GM18508 (cell line): ENCODE data around the gene MRPS9.

ENCODE experiments used
- ATAC-seq: cut with Tn5 transposase; IDR thresholded peaks from one replicate; pipeline ENCODE4 v1.9.1; 2021; ENCODE audit warnings: moderate number of reproducible peaks; ENCODE audit not compliant: insufficient read depth, unreplicated experiment

MRPS9 gene

DNA sequence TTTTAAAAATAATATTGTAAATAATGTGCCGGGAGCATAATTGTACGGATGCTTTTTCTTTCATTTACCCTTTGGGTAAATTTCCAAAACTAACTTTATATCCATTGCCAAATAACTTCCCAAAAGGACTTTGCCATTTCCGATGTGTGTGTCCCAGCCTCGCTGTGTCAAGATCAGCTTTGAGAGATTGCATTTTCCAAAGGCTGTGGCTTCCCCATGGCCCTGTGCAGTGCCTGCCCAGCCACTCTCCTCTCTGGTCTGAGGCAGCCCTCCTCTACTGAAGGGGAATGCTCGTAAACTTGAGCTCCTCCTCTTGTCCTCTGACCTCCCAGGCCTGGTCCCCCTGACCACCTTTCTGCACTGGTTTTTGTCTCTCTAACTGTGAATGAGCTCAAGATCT lies 78.5 kb downstream of the MRPS9 start:
- no peak for ATAC-seq

GRCh38 chr2:105117565-105117964 lies 79.7 kb downstream of the MRPS9 start:
- ATAC-seq = no peak

GRCh38 chr2:105118960-105119359 lies 81.1 kb downstream of the MRPS9 start:
- ATAC-seq = no peak

GRCh38 chr2:105121434-105121833 lies 83.6 kb downstream of the MRPS9 start:
- no peak for ATAC-seq

DNA sequence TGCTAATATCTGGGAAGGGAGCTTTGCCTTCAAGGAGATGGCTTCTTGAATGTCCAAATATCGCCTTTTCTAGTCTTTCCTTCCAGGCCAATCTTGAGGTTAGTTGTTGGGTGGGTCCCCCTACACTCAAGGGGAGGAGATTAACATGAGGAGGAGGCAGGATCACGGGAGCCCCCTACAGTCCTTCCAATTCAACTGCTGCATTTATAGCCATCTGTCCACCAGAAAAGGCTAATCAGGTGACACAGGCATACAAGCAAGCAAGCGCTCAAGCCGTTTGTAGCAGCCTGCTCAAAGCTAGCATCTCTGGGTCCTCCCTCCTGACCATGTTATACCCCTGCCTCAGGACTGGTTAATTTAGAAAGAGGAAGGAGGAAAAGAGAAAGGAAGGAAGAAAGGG lies 87.6 kb downstream of the MRPS9 start:
- no peak for ATAC-seq

DNA sequence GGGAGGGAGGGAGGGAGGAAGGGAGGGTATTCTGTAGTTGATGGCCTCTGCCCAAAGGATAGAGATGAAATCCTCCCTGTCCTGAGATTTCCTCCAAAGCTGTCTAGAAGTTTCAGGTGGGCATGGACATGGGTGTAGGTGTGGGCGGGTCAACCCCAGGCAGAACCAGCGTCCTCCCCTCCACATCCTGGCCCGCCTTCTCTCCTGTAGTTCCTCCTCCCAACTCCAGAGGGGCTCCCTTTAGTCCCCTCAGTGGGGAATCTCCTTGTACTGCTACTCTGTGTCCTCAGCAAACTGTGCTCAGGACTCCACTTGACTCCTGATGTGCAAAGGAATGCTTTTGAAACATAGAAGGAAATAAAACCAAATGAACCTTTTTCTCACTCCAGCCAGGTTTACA lies 88.1 kb downstream of the MRPS9 start:
- no peak for ATAC-seq

DNA sequence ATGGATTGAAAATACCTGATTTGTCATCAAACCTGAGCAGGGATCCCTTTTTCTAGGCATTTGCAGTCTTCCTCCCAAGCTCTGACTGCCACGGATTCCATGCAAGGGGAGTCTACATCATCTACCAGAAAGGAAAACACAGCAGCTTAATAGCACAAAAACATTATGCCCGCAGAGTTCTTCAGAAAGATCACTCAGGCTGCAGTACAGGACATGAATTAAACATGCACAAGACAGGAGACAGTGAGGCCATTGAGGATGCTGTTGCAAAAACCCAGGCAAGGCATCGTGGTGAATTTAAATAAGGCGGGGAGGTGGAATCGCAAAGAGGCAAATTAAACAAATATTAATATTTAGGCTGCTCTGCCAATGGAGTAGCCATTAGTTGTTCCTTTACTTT lies 88.5 kb downstream of the MRPS9 start:
- ATAC-seq = no peak

- no peak for ATAC-seq
These were observed 89.5 kb downstream of the MRPS9 start for GRCh38 chr2:105127289-105127915.

- peak; percentile 98 for ATAC-seq
These were observed 91.9 kb downstream of the MRPS9 start for GRCh38 chr2:105129722-105130232.

DNA sequence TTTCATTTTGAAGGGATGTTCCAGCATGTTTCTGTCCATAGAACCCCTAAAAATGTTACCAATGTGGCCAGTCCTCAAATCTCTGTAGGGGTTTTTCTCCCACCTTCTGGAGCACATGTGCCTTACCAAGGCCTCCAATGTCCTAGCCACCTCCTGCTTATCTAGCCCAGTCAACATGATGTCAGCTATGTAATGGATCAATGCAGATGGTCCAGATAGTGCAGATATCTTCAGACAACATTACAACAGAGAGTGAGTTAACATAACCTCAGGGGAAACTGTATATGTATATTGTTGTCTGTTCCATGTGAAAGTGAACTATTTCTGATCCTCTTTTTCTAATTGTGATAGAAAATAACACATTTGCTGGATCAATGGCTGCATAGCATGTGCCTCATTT lies 92.7 kb downstream of the MRPS9 start:
- no peak for ATAC-seq

DNA sequence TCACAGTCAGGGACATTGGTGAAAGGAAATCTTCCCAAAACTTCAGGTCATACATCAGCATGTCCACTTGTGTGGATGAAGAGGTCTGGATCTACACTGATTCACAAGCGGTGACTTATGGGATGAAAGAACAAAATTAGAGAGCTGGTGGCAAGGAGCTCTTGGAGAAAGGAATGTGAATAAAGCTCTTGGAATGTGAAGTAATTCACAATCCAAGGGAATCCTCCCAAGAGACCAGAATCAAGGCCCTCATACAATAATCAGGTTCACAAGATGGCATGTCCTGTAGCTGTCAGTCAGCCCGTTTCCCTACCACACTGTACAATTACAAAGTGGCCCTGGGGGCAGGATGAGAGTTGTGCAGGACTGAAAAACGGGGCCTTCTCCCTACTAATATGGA lies 96.2 kb downstream of the MRPS9 start:
- ATAC-seq = no peak

DNA sequence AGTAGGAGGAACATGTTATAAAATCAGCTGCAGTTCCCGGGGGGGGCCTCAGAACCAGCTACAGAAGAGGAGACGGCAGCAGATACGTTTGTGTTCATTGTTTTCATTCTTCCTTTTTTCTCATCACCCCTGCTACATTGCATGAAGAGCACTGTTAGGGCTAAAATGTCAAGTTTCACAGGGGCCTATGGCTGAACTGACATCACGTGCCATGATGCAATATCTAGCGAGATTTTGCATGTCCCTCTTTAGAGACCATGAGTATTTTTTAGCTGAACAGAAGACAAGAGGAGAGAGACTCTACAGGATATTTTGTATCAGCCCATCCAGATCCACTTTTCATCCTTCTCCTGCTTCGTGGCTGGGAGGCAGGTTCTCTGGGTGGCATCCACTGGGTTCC lies 97.6 kb downstream of the MRPS9 start:
- ATAC-seq = no peak

DNA sequence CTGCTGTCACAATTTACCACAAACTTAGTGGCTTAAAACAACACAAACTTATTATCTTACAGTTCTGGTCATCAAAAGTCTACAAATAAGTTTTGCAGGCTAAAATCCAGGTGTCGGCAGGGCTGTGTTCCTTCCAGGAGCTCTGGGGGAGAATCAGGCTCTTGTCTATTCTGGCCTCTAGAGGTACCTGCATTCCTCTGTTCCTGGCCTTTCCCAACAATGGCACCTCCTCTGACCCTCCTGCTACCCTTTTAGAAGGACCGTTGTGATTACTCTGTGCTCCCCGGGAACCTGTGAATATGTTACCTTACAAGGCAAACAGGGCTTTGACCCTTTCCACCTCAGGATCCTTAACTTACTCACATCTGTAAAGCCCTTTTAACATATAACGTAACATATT lies 98.5 kb downstream of the MRPS9 start:
- ATAC-seq = no peak

DNA sequence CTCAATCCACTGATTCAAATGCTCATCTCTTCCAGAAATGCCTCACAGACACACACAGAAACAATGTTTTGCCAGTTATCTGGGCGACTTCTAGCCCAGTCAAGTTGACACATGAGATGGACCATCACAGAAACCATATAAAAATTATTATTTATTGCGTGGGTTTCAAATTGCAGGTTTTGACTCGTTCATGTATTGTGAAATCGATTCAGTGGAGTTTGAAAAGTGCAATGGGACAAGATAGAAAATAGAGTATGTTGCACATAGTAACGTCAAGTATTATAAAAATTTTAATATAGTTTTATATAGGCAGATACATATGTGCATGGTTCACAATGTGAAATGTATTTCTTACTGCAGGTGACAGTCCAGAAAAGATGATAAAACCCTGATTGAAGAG lies 100.8 kb downstream of the MRPS9 start:
- no peak for ATAC-seq

GRCh38 chr2:105139556-105140239 lies 101.8 kb downstream of the MRPS9 start:
- ATAC-seq = no peak

- ATAC-seq = no peak
These were observed 102.3 kb downstream of the MRPS9 start for GRCh38 chr2:105140240-105140568.

GRCh38 chr2:105141099-105141614 lies 103.3 kb downstream of the MRPS9 start:
- ATAC-seq = no peak

GRCh38 chr2:105142239-105142638 lies 104.4 kb downstream of the MRPS9 start:
- ATAC-seq = no peak

- ATAC-seq = no peak
These were observed 105.2 kb downstream of the MRPS9 start for GRCh38 chr2:105143094-105143466.

- ATAC-seq = no peak
These were observed 105.7 kb downstream of the MRPS9 start for GRCh38 chr2:105143467-105144151.

DNA sequence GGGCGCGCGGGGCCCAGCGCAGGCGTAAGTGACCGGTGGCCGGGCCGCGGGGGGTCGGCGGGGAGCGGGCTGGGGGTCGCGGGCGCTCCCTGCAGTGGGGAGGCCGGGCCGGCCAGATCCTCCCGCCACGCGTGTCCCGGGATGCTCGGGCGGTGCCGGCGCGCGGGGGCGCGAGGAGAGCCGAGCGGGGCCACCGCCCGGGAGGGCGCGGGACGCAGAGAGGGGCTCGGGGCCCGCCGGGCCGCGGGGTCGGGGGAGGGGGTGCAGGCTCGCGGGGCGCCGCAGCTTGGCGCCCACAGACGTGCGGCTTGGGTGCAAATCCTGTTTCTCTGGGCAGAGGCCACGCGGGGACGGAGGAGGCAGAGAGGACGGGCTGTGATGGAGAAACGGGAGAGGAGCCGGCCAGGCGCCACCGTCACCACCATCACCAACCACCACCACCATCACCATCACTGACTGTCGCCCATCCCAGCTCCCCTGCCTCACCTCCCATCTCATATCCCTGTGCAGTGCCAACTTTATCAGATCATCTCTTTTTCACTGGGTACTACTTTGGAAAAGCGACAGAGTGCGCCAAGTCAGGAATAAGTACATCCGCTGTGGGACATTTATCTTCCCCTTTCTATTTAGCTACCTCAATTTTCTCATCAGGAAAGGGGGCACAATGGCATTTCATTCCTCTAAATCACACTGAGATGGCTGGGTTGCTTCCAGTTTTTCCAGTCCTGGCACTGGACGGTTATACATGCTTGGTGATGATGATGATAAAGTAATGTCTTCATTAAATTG lies 106.5 kb downstream of the MRPS9 start:
- ATAC-seq = no peak
